Colon (tissue), 2 donors: ENCODE measurements around the gene COX6A2.

ENCODE experiments used
- FAIRE-seq: peaks from 2 replicates; lab custom pipeline; 2012; peaks lifted over from hg19 to GRCh38; lab: Jason Lieb, UNC
- donor health status: control.
- donor health status: control.

COX6A2 gene

GRCh38 chr16:31410082-31410481 lies 18.1 kb downstream of the COX6A2 start:
- FAIRE-seq = no peak

DNA sequence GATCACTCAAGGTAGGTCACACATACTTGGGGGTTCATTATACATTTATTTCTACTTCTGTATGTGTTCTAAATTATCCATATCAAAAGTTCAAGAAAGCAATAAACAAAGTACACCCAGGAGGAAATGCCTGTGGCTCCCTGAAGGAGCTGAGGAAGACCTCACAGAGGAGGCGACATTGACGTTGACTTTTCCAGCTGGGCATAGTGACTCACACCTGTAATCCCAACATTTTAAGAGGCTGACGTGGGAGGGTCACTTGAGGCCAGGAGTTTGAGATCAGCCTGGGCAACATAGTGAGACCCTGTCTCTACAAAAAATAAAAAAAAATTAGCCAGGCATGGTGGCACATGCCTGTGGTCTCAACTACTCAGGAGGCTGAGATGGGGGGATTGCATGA lies 18.7 kb downstream of the COX6A2 start:
- FAIRE-seq = no peak

- no peak for FAIRE-seq
These were observed 20.8 kb downstream of the COX6A2 start for GRCh38 chr16:31407406-31407805.

- no peak for FAIRE-seq
These were observed 23.7 kb downstream of the COX6A2 start for GRCh38 chr16:31404353-31405064.

DNA sequence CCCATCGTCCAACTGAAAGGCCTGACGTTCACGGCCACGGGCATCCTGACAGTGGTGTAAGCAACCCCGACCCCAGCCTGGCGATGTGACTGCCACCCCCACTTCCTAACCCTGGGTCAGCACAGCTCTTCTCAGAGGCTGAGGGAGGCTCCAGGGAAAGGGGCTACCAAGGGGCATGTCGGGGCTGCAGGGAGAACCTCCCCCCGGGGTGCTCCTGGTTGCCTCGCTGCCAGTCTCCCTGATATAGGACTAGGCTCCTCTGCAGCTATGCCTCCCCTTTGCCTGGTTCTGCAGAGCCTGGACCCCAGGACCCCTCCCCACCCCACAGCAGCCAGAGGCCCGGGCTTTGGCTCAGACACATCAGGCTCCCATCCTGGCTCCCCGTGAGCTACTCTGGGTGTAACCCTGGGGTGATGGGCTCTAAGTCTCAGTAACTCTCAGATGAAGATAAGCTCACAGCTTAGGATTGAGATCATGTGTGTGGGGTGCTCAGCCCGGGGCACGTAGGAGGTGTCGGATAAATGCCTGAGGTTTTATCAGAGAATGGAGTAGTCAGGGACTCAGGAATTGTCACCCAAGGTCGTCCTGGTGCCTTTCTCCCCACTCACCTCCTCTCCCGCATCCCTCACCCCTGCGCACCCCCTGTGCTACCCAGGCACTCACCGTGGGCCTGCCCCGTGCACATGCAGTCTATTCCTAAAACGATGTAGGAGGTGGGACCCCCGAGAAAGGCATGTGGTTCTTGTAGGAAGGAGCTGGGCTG lies 24.4 kb downstream of the COX6A2 start:
- no peak for FAIRE-seq

DNA sequence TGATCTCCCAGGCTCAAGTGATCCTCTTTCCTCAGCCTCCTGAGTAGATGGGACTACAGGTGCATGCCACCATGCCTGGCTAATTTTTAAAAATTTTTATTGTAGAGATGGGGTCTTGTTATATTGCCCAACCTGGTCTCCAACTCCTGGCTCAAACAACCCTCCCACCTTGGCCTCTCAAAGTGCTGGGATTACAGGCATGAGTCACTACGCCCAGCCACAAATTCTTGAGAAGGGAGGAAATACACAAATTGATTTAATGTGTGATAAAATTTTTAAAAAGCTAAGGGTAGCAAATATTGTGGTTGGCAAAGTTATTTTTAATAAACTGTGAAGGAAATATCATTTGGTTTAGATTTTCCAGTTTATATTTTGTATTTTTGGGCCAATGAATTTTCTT lies 25.5 kb downstream of the COX6A2 start:
- FAIRE-seq = no peak

DNA sequence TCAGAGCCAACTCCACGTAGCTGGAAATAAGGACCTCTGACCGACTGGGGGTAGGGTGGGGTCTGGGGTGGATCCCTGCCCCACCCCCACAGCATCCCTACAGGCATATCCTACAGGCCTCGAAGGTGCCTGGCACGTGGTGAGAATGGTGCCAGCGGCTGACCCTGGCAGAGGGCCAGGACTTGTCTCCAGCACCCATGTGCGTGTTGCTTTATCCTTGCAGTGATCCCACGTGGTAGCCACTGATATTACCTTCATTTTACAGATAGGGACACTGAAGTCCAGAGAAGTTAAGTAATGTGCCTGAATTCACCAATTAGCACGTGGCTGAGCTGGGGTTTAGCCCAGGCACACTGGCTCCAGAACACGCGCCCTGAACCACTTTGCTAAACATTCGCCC lies 26.7 kb downstream of the COX6A2 start:
- FAIRE-seq = no peak

DNA sequence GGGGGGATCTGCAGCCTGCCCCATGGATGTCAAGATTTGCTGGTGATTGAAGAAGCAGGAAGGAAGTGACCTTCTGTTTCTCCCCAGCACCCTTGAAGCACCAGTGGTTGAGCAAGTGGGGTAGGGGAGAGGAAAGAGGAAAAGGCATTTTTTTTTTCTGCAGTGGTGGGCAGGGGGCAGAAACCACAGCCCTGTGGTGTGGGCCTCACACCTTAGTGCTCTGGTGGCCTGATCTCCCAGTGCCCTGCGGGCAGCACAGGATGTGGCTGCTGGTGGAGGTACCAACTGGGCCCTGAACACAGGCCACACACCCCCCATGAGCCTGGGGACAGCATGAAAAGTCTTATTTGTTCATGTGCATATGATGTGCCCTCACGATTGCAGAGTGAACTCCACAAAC lies 28.0 kb downstream of the COX6A2 start:
- FAIRE-seq = no peak

GRCh38 chr16:31397701-31398100 lies 30.5 kb downstream of the COX6A2 start:
- FAIRE-seq = no peak

- no peak for FAIRE-seq
These were observed 31.0 kb downstream of the COX6A2 start for GRCh38 chr16:31397096-31397660.

DNA sequence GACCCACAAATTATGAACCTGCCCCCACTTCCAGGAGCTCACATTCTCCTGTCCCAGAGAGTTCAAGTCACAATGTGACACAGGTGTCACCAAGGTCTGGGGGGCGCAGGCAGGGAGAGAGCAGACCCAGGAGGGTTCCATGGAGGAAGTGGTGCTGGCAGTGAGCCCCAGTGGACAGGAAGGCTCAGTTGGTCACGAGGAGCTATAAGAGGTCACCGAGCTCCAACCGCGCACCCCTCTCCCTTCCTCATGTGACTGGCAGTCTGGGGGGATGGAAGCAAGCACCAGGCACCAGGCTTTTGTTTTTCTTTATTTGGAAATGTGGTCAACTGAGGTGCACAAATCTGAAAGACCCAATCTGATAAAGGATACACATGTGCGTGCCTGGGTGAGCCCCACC lies 32.5 kb downstream of the COX6A2 start:
- no peak for FAIRE-seq

- no peak for FAIRE-seq
These were observed 35.1 kb downstream of the COX6A2 start, which contains the start of gene ITGAD for GRCh38 chr16:31393056-31393455. Gene ITGAD, plus strand, starts transcription at chr16:31393335. Its CDS starts 26 bp downstream, at chr16:31393361.

- FAIRE-seq = no peak
These were observed 37.6 kb downstream of the COX6A2 start for GRCh38 chr16:31390504-31391041.

DNA sequence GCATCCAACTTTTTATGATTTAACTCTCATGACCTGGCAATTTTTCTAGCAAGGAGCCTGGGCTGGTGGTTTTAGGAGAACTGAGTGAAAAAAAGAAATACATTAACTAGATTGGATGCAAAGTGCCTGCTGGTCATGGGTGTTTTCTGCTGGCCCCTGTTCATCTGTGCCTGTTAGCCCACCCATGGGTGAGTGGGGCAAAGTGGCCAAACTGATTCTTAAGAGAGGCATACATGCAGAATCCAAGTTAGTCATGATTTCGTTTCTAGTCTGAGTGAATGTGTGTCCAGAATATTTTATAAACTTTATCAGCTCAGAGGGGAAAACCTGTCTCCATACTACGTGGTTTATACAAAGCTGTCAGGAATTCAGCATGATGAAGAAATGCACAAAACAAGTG lies 39.6 kb downstream of the COX6A2 start:
- FAIRE-seq = no peak

GRCh38 chr16:31386157-31386984 lies 41.8 kb downstream of the COX6A2 start:
- no peak for FAIRE-seq

- no peak for FAIRE-seq
These were observed 42.5 kb downstream of the COX6A2 start for GRCh38 chr16:31385680-31386079.

GRCh38 chr16:31382485-31383161 lies 45.5 kb downstream of the COX6A2 start:
- no peak for FAIRE-seq

- FAIRE-seq = no peak
These were observed 48.0 kb downstream of the COX6A2 start for GRCh38 chr16:31380201-31380600.
